HG03025 (cell line): ENCODE measurements around the gene PCYT2.

Source experiments
- ATAC-seq: cut with Tn5 transposase; IDR thresholded peaks from one replicate; pipeline ENCODE4 v1.9.1; 2021; ENCODE audit warnings: mild to moderate bottlenecking, moderate library complexity; ENCODE audit not compliant: unreplicated experiment, low FRiP score

Gene PCYT2

GRCh38 chr17:81902023-81902652, 9.1 kb downstream of the PCYT2 start, which contains the start of gene NPB:
Gene NPB (plus strand): TSS chr17:81902238. CDS start chr17:81902278, 40 bp downstream.
- no peak for ATAC-seq

GRCh38 chr17:81901167-81902022, 9.8 kb downstream of the PCYT2 start:
- no peak for ATAC-seq

GRCh38 chr17:81900181-81900820, 10.9 kb downstream of the PCYT2 start:
- no peak for ATAC-seq

- ATAC-seq: no peak
These were observed 11.6 kb downstream of the PCYT2 start for GRCh38 chr17:81899514-81900166.

GRCh38 chr17:81898885-81899284, 12.3 kb downstream of the PCYT2 start:
- no peak for ATAC-seq

- no peak for ATAC-seq
These were observed 13.0 kb downstream of the PCYT2 start for GRCh38 chr17:81898029-81898866.

GRCh38 chr17:81895400-81895799, 15.8 kb downstream of the PCYT2 start:
- no peak for ATAC-seq

GRCh38 chr17:81891303-81891552, 20.0 kb downstream of the PCYT2 start:
- peak; percentile 23 for ATAC-seq

GRCh38 chr17:81890447-81891302, 20.5 kb downstream of the PCYT2 start:
- no peak for ATAC-seq

- no peak for ATAC-seq
These were observed 21.6 kb downstream of the PCYT2 start for GRCh38 chr17:81889602-81890001.

GRCh38 chr17:81888988-81889595, 22.1 kb downstream of the PCYT2 start:
- no peak for ATAC-seq

- ATAC-seq: no peak
These were observed 22.9 kb downstream of the PCYT2 start for GRCh38 chr17:81888105-81888987.

GRCh38 chr17:81885869-81886548, 25.2 kb downstream of the PCYT2 start:
- ATAC-seq: no peak

- ATAC-seq: no peak
These were observed 25.7 kb downstream of the PCYT2 start for GRCh38 chr17:81885454-81885853.

- no peak for ATAC-seq
These were observed 26.2 kb downstream of the PCYT2 start for GRCh38 chr17:81884968-81885367.

GRCh38 chr17:81884520-81884919, 26.7 kb downstream of the PCYT2 start:
- ATAC-seq: no peak

GRCh38 chr17:81879121-81879520, 32.1 kb downstream of the PCYT2 start:
- ATAC-seq: no peak
